Caco-2 (cell line): ENCODE data around the gene ST6GALNAC2. TPM values are rescaled to one million over a fixed set of nuclear protein-coding genes. Genes with fewer than 3 reads are reported as not detected.

Experiments
- BruUV-seq: library from RNA; stranded (reverse); fragments of 400-500 nt; replicated peaks from 2 replicates; lab custom pipeline; 2021; lab: Mats Ljungman, UMichigan
- CTCF ChIA-PET: fragments of 300-600 bp; sonication (Branson Sonifier 250); formaldehyde crosslinking; loops from one replicate; lab custom pipeline; 2022; ENCODE audit warnings: antibody characterized with exemption; lab: Charles Lee
- POLR2A ChIA-PET: fragments of 300-600 bp; sonication (Branson Sonifier 250); formaldehyde crosslinking; loops from one replicate; lab custom pipeline; 2022; ENCODE audit warnings: antibody characterized with exemption; lab: Charles Lee
- DNase-seq, 2 experiments: peaks; one replicate each; pipeline versions ENCODE4 v3.0.0 to v3.0.0-alpha.2; 2020 to 2022
- H3K27me3 ChIP-seq: replicated peaks from 2 replicates; pipeline ENCODE4 v1.6.0; 2011; ENCODE audit warnings: low read length; ENCODE audit not compliant: control insufficient read depth, insufficient read depth
- H3K36me3 ChIP-seq: 2 replicates; pipeline ENCODE4 v1.5.1; 2011; ENCODE audit warnings: low read length; ENCODE audit not compliant: control insufficient read depth, insufficient read depth
- H3K4me1 ChIP-seq: fragments of 250-450 bp; sonication (Bioruptor Pico); 2 replicates; pipeline ENCODE4 v1.5.1; 2020; ENCODE audit warnings: mild to moderate bottlenecking
- H3K4me3 ChIP-seq: 2 replicates; pipeline ENCODE4 v1.5.1; 2011; ENCODE audit warnings: low read depth, mild to moderate bottlenecking, control low read depth, low read length
- H3K9me3 ChIP-seq: fragments of 250-450 bp; sonication (Bioruptor Pico); 2 replicates; pipeline ENCODE4 v1.5.1; 2020; ENCODE audit warnings: mild to moderate bottlenecking, moderate library complexity
- H3K27ac Mint-ChIP-seq: one replicate; pipeline ENCODE4 v1.8.0; 2022; ENCODE audit warnings: mixed read lengths; ENCODE audit not compliant: unreplicated experiment
- H3K27me3 Mint-ChIP-seq: one replicate; pipeline ENCODE4 v1.8.0; 2022; ENCODE audit warnings: mixed read lengths; ENCODE audit not compliant: insufficient read depth, unreplicated experiment
- H3K36me3 Mint-ChIP-seq: one replicate; pipeline ENCODE4 v1.8.0; 2022; ENCODE audit warnings: mild to moderate bottlenecking, mixed read lengths; ENCODE audit not compliant: insufficient read depth, unreplicated experiment
- H3K4me1 Mint-ChIP-seq: one replicate; pipeline ENCODE4 v1.8.0; 2022; ENCODE audit warnings: low read depth, mixed read lengths; ENCODE audit not compliant: unreplicated experiment
- H3K4me3 Mint-ChIP-seq: one replicate; pipeline ENCODE4 v1.8.0; 2022; ENCODE audit warnings: mild to moderate bottlenecking, moderate library complexity, mixed read lengths; ENCODE audit not compliant: unreplicated experiment
- H3K9me3 Mint-ChIP-seq: one replicate; pipeline ENCODE4 v1.8.0; 2022; ENCODE audit warnings: mixed read lengths; ENCODE audit not compliant: unreplicated experiment
- CTCF ChIP-seq, 2 experiments: fragments of 200-600 bp in 1 of 2; IDR thresholded peaks; 1 replicate in 1 of 2; 2 replicates in 1 of 2; pipeline versions ENCODE4 v1.5.1 to v1.8.0; 2011 to 2022; ENCODE audit warnings: antibody characterized with exemption in 1 of 2, control low read depth in 1 of 2, inconsistent platforms in 1 of 2, low read depth in 1 of 2, low read length in 1 of 2, mild to moderate bottlenecking in 1 of 2, moderate library complexity in 1 of 2; ENCODE audit not compliant: insufficient read depth in 1 of 2, severe bottlenecking in 1 of 2, unreplicated experiment in 1 of 2
- intact Hi-C: fragments of 100-400 bp; cut with micrococcal nuclease; formaldehyde crosslinking; loops from one replicate; pipeline ENCODE4 v1.10.0; 2022; ENCODE audit not compliant: unreplicated experiment
- total RNA-seq: library from RNA; stranded (reverse); gene quantifications from 2 replicates; pipeline ENCODE4 v1.2.3, GENCODE V29; 2022

ST6GALNAC2 gene
- total RNA-seq, 1 experiment from 2014 or later, result 0.77 TPM

GRCh38 chr17:76549215-76549518 lies 36.5 kb downstream of the ST6GALNAC2 start:
- DNase-seq, result no peak
- no peak for TF ChIP-seq CTCF (IDR thresholded peaks at IDR 0.05; ENCODE audit: insufficient read depth in 1 of 2, low read depth in 1 of 2, low read length in 1 of 2, severe bottlenecking in 1 of 2, unreplicated experiment in 1 of 2)
- Mint-ChIP-seq H3K4me3 (no peak overlapping the region), H3K4me1 (peaks cover 5% of the 10 kb centered on the region), H3K9me3 (no peaks in the 10 kb centered on the region), H3K36me3 (no peaks in the 10 kb centered on the region), H3K27me3 (no peaks in the 10 kb centered on the region), H3K27ac (no peak overlapping the region)
- no peaks in the 10 kb centered on the region for H3K4me1 ChIP-seq
- intact Hi-C loops, result loop anchor here (5.0 kb wide), 1 partner anchor 42 kb away; no protein-coding TSS in a partner anchor
- H3K9me3 ChIP-seq, result no peaks in the 10 kb centered on the region
- H3K27me3 ChIP-seq, result no peaks in the 10 kb centered on the region
- no TSS peak for BruUV-seq
- ChIA-PET POLR2A (no interaction called here), CTCF (no interaction called here)
- no peaks in the 10 kb centered on the region for H3K36me3 ChIP-seq
- no peak overlapping the region for H3K4me3 ChIP-seq

DNA sequence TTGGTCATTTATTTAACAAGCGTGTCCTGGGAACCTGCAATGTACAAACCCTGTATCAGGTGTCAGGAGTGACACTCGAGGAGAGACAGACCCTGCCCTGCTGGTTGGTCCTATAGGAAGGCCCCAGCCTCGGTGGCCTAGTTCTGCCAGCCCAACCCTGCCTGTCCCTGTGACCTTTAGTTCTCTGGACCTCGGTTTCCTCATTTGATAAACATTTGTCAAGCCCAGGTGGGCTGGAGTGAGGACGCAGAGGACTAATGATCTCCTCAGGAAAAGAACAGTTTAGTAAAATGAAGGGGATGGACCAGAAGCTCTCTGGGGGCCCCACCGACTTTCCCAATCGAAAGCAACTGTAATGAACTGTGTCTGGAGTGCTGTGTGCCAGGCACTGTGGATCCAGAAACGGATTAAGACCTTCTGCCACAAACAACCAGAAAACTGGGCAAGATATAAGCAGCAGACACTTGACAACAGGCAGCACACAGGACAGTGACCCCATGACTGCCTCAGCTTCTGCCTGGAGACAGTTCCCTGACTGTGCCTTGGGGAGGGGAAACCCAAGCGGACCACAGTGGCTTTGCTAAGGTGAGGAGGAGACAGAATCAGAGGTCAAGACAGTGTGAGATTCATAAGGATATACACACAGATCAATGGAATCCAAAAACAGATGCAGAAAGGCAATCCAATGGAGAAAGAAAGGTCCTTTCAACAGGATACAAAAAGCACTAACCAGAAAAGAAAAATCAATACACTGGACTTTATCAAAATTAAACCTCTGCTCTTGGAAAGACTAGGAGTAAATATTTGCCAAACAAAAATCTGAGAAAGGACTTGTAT lies 37.1 kb downstream of the ST6GALNAC2 start:
- no peaks in the 10 kb centered on the region for H3K4me1 ChIP-seq
- Mint-ChIP-seq H3K9me3 (no peaks in the 10 kb centered on the region), H3K27me3 (no peaks in the 10 kb centered on the region), H3K27ac (no peak overlapping the region), H3K4me1 (peaks cover 5% of the 10 kb centered on the region), H3K4me3 (no peak overlapping the region), H3K36me3 (no peaks in the 10 kb centered on the region)
- intact Hi-C loops, result loop anchor here (5.0 kb wide), 1 partner anchor 41 kb away; no protein-coding TSS in a partner anchor
- CTCF ChIA-PET, result no interaction called here
- BruUV-seq, result no TSS peak
- no peak overlapping the region for H3K4me3 ChIP-seq
- H3K27me3 ChIP-seq, result no peaks in the 10 kb centered on the region
- H3K36me3 ChIP-seq, result no peaks in the 10 kb centered on the region
- no peaks in the 10 kb centered on the region for H3K9me3 ChIP-seq
- POLR2A ChIA-PET, result no interaction called here
- DNase-seq, result no peak
- no peak for TF ChIP-seq CTCF (IDR thresholded peaks at IDR 0.05; ENCODE audit: insufficient read depth in 1 of 2, low read depth in 1 of 2, low read length in 1 of 2, severe bottlenecking in 1 of 2, unreplicated experiment in 1 of 2)

DNA sequence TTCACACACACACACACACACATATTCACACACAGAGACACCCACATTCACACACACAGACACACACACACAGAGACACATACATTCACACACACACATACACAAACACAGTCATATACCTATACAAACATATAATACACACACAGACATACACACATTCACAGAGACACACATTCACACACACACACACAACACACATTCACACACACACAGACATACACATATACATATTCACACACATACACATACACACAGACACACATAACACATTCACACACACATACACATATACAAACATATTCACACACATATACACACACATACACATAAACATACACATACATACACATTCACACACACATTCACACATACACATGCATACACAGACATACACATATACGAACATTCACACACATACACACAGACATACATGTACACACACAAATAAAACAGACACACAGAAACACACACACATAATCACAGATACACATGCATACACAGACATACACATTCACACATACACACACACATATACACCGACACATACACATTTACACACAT lies 37.9 kb downstream of the ST6GALNAC2 start:
- Mint-ChIP-seq H3K4me1 (peaks cover 5% of the 10 kb centered on the region), H3K4me3 (no peak overlapping the region), H3K27me3 (no peaks in the 10 kb centered on the region), H3K27ac (no peak overlapping the region), H3K9me3 (no peaks in the 10 kb centered on the region), H3K36me3 (no peaks in the 10 kb centered on the region)
- POLR2A ChIA-PET, result no interaction called here
- no peak for TF ChIP-seq CTCF (IDR thresholded peaks at IDR 0.05; ENCODE audit: insufficient read depth in 1 of 2, low read depth in 1 of 2, low read length in 1 of 2, severe bottlenecking in 1 of 2, unreplicated experiment in 1 of 2)
- no TSS peak for BruUV-seq
- Histone ChIP-seq H3K4me1 (no peaks in the 10 kb centered on the region), H3K9me3 (no peaks in the 10 kb centered on the region), H3K36me3 (no peaks in the 10 kb centered on the region), H3K27me3 (no peaks in the 10 kb centered on the region), H3K4me3 (no peak overlapping the region)
- intact Hi-C loops, result loop anchor here (1.0 to 5.0 kb wide), 3 partner anchors 24 to 81 kb away; no protein-coding TSS in a partner anchor
- no peak for DNase-seq
- CTCF ChIA-PET, result no interaction called here
